Stomach smooth muscle (tissue), 2 donors: ENCODE measurements around the gene KRTAP4-12.
"Not testable (repeated sequence)": the region's sequence is repeated elsewhere in the genome, so short reads cannot be mapped to it uniquely, and the experiment has no call there.

ENCODE experiments used
- H3K27ac ChIP-seq: one replicate; pipeline ENCODE4 v1.7.0; 2013; ENCODE audit warnings: mild to moderate bottlenecking, low read length, inconsistent platforms
- H3K27me3 ChIP-seq, 2 donors: one replicate each; pipeline ENCODE4 v1.7.0; 2013; ENCODE audit warnings: low read length in 2 of 2; ENCODE audit not compliant: insufficient read depth in 2 of 2, control insufficient read depth in 1 of 2
- H3K36me3 ChIP-seq, 2 donors: one replicate each; pipeline ENCODE4 v1.7.0; 2013; ENCODE audit warnings: low read length in 2 of 2; ENCODE audit not compliant: control insufficient read depth in 2 of 2, insufficient read depth in 2 of 2
- H3K4me1 ChIP-seq: one replicate; pipeline ENCODE4 v1.7.0; 2013; ENCODE audit warnings: low read length; ENCODE audit not compliant: control insufficient read depth, insufficient read depth
- H3K4me3 ChIP-seq, 2 donors: one replicate each; pipeline ENCODE4 v1.7.0; 2013; ENCODE audit warnings: low read length in 2 of 2
- H3K9ac ChIP-seq, 2 donors: one replicate each; pipeline ENCODE4 v1.7.0; 2013; ENCODE audit warnings: low read length in 2 of 2, mild to moderate bottlenecking in 1 of 2
- H3K9me3 ChIP-seq, 2 donors: one replicate each; pipeline ENCODE4 v1.7.0; 2013; ENCODE audit warnings: low read length in 2 of 2; ENCODE audit not compliant: control insufficient read depth in 2 of 2
- donor health status: healthy.
- donor health status: Pancreatic carcinoma.

KRTAP4-12 gene

DNA sequence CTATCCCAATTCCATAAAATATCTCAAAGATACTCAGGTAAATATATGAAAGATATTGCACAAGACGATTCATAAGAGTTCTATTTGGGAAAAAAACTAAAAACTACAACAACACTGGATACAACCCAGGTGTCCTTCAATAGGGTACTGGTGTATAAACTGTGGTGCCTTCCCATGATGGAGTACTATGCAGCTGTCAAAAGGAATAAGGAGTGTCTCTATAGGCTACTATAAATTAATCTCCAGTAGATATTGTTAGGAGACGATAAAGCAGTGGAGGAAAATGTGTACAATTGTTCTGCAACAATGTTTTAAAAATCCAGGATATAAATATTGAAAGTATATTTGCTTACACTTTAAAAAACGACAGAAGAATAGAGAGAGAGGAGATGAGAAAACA lies 2.4 kb upstream of the KRTAP4-12 start:
- Histone ChIP-seq H3K27ac (no peak overlapping the region), H3K36me3 (no peaks in the 10 kb centered on the region), H3K9me3 (no peaks in the 10 kb centered on the region)

GRCh38 chr17:41125064-41125463 lies 1.1 kb upstream of the KRTAP4-12 start:
- Histone ChIP-seq H3K9me3 (no peaks in the 10 kb centered on the region), H3K27ac (no peak overlapping the region), H3K27me3 (no peaks in the 10 kb centered on the region), H3K4me1 (no peaks in the 10 kb centered on the region), H3K9ac (no peak overlapping the region), H3K4me3 (no peak overlapping the region), H3K36me3 (no peaks in the 10 kb centered on the region)

More for the DNA sequence above, 2.4 kb upstream of the KRTAP4-12 start:
- H3K27me3 ChIP-seq = no peaks in the 10 kb centered on the region
- no peak overlapping the region for H3K4me3 ChIP-seq
- no peak overlapping the region for H3K9ac ChIP-seq
- H3K4me1 ChIP-seq = no peaks in the 10 kb centered on the region

DNA sequence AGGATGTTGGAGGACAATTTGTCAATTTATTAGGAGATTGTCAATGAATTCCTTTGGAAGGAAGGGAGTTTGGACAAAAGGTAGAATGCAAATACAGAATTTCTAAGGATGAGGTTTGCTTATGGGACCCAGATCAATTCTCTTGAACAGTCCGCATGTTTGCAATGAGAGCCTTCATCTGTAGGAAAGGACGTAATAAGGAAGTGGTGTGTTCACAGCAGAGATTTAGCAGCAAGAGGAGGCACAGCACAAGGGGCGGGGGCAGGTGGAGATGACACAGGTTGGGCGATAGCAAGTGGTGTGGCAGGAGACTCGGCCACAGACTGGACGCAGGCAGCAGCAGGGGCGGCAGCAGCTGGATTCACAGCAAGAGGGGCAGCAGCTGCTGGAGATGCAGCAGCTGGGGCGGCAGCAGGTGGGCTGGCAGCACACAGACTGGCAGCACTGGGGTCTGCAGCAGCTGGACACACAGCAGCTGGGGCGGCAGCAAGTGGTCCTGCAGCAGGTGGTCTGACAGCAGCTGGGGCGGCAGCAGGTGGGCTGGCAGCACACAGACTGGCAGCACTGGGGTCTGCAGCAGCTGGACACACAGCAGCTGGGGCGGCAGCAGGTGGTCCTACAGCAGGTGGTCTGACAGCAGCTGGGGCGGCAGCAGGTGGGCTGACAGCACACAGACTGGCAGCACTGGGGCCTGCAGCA lies 541 bp downstream of the KRTAP4-12 start:
- H3K27me3 ChIP-seq, H3K27ac ChIP-seq, H3K9ac ChIP-seq, H3K4me3 ChIP-seq, H3K4me1 ChIP-seq, H3K36me3 ChIP-seq, H3K9me3 ChIP-seq: not testable (repeated sequence)

GRCh38 chr17:41121742-41122141 lies 2.2 kb downstream of the KRTAP4-12 start:
- Histone ChIP-seq H3K27me3 (no peaks in the 10 kb centered on the region), H3K9me3 (no peaks in the 10 kb centered on the region), H3K4me1 (no peaks in the 10 kb centered on the region), H3K4me3 (no peak overlapping the region), H3K9ac (no peak overlapping the region), H3K27ac (no peak overlapping the region), H3K36me3 (no peaks in the 10 kb centered on the region)

DNA sequence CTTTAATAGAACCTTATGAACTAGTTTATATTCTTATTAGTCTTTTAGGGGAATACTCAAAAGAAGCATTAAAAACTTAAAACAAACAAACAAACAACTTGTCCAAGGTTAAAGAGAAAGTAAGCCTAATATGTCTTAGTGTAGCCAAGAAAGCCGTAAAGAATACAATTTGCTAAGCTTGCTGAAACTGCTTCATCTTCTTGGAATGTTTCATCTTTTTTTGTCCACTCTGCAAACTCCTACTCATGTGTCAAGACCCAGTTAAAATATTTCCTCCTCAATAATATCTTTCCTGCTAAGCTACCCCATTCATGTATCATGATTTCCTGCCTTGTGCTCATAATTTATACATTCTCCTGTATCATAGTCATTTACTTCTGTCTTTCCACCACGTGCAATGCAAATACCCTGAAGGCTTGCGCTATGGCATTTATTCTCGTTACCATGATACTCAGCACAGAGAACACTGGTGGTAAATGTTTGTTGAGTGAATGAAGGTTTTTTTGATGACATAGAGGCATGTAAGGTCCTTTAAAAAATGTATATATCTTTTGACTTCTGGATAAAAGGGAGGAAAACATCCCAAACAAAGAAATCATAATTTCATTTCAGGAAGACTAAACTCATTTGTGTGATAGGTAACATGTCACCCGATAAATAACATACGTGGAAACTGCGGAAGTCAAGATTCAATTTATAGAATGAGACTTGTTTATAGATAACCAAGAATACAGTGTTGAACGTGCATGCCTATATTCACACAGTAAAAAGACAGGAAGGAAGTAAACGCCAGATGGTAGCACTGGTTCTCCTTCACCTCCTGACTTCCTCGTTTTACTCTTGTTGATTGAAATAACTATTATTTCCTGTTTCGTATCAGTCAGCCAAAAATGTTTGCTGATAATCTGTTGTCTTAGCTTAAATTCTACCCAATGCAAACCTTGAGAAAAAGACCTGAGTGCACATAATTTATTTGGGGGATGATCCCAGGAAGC lies 4.0 kb downstream of the KRTAP4-12 start:
- not testable (repeated sequence) for H3K27ac ChIP-seq, H3K36me3 ChIP-seq, H3K4me3 ChIP-seq, H3K9ac ChIP-seq, H3K9me3 ChIP-seq, H3K27me3 ChIP-seq, H3K4me1 ChIP-seq

GRCh38 chr17:41118721-41119120 lies 5.3 kb downstream of the KRTAP4-12 start:
- no peak overlapping the region for H3K9ac ChIP-seq
- no peaks in the 10 kb centered on the region for H3K36me3 ChIP-seq
- no peaks in the 10 kb centered on the region for H3K9me3 ChIP-seq
- no peak overlapping the region for H3K4me3 ChIP-seq
- H3K4me1 ChIP-seq = no peaks in the 10 kb centered on the region
- H3K27ac ChIP-seq = no peak overlapping the region
- H3K27me3 ChIP-seq = no peaks in the 10 kb centered on the region

GRCh38 chr17:41117846-41118386 lies 6.1 kb downstream of the KRTAP4-12 start, which contains the start of gene KRTAP4-11:
Gene KRTAP4-11 (minus strand): TSS chr17:41118373. CDS start chr17:41118315, 58 bp downstream.
- not testable (repeated sequence) for H3K27me3 ChIP-seq, H3K9ac ChIP-seq, H3K4me3 ChIP-seq, H3K4me1 ChIP-seq, H3K9me3 ChIP-seq, H3K27ac ChIP-seq, H3K36me3 ChIP-seq

GRCh38 chr17:41116297-41116696 lies 7.7 kb downstream of the KRTAP4-12 start:
- no peak overlapping the region for H3K4me3 ChIP-seq
- H3K36me3 ChIP-seq = no peaks in the 10 kb centered on the region
- no peaks in the 10 kb centered on the region for H3K4me1 ChIP-seq
- no peaks in the 10 kb centered on the region for H3K9me3 ChIP-seq
- no peak overlapping the region for H3K27ac ChIP-seq
- H3K9ac ChIP-seq = no peak overlapping the region
- no peaks in the 10 kb centered on the region for H3K27me3 ChIP-seq

GRCh38 chr17:41111151-41111885 lies 12.7 kb downstream of the KRTAP4-12 start:
- Histone ChIP-seq H3K27me3 (no peaks in the 10 kb centered on the region), H3K9ac (no peak overlapping the region), H3K4me1 (no peaks in the 10 kb centered on the region), H3K4me3 (no peak overlapping the region), H3K36me3 (no peaks in the 10 kb centered on the region), H3K27ac (no peak overlapping the region), H3K9me3 (no peaks in the 10 kb centered on the region)

GRCh38 chr17:41108728-41109386 lies 15.1 kb downstream of the KRTAP4-12 start:
- not testable (repeated sequence) for H3K9me3 ChIP-seq, H3K27ac ChIP-seq, H3K9ac ChIP-seq, H3K27me3 ChIP-seq, H3K4me1 ChIP-seq, H3K4me3 ChIP-seq, H3K36me3 ChIP-seq
